Duodenal mucosa (tissue), 2 donors: ENCODE results near the gene DENND5A.

Experiments used
- H3K27ac ChIP-seq: one replicate; pipeline ENCODE4 v1.7.0; 2013; ENCODE audit warnings: low read depth, low read length
- H3K27me3 ChIP-seq, 2 donors: one replicate each; pipeline ENCODE4 v1.7.0; 2013; ENCODE audit warnings: low read length in 2 of 2, control low read depth in 1 of 2; ENCODE audit not compliant: insufficient read depth in 2 of 2, control insufficient read depth in 1 of 2
- H3K36me3 ChIP-seq, 2 donors: one replicate each; pipeline ENCODE4 v1.7.0; 2013; ENCODE audit warnings: low read length in 2 of 2, control low read depth in 1 of 2; ENCODE audit not compliant: insufficient read depth in 2 of 2, control insufficient read depth in 1 of 2
- H3K4me1 ChIP-seq, 2 donors: one replicate each; pipeline ENCODE4 v1.7.0; 2013; ENCODE audit warnings: low read length in 2 of 2, control low read depth in 1 of 2; ENCODE audit not compliant: insufficient read depth in 2 of 2, control insufficient read depth in 1 of 2
- H3K4me3 ChIP-seq, 2 donors: one replicate each; pipeline ENCODE4 v1.7.0; 2013; ENCODE audit warnings: low read length in 2 of 2, low read depth in 1 of 2
- H3K9ac ChIP-seq, 2 donors: one replicate each; pipeline ENCODE4 v1.7.0; 2013; ENCODE audit warnings: low read length in 2 of 2, low read depth in 1 of 2
- H3K9me3 ChIP-seq, 2 donors: one replicate each; pipeline ENCODE4 v1.7.0; 2013; ENCODE audit warnings: low read length in 2 of 2, control low read depth in 1 of 2; ENCODE audit not compliant: control insufficient read depth in 1 of 2

Gene DENND5A

DNA sequence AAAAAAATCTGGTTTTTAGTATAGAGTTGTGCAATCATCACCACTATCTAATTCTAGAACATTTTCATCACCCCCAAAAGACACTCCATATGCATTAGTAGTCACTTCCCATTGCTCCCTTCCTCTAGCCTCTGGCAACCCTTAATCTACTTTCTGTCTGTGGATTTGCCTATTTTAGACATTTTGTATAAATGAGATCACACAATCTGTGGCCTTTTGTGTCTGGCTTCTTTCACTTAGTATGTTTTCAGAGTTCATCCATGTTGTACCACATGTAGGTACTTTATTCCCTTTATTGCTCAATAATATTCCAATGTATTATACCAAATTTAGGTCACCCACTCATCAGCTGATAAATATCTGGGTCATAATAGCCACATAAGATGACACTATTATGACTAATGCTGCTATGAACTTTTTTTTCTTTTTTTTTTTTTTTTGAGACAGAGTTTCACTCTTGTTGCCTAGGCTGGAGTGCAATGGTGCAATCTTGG, 106.2 kb downstream of the DENND5A start:
- Histone ChIP-seq H3K4me3 (no peak overlapping the region), H3K9me3 (no peaks in the 10 kb centered on the region), H3K27me3 (no peaks in the 10 kb centered on the region), H3K9ac (no peak overlapping the region), H3K36me3 (peaks cover 0 to 10% of the 10 kb centered on the region in 2 donors), H3K4me1 (no peaks in the 10 kb centered on the region), H3K27ac (no peak overlapping the region)

DNA sequence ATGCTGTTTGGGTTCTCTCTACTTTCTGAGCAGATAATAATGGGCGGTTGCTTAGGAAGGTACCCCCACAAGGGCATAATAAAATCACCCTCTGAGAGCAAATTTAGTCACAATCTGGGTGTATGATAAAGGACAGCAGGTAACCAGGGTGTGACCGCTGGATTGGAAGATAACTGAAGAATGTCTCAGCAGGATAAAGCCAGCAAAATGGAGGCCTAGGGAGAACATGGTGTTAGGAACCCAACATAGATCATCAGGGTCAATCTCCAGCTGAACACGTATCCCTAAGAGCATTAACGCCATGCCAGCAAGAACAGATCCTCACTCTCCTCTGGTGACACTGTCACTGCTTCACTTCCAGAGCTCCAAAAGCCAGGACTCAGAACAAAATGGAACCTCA, 109.2 kb downstream of the DENND5A start:
- no peaks in the 10 kb centered on the region for H3K27me3 ChIP-seq
- no peaks in the 10 kb centered on the region for H3K9me3 ChIP-seq
- H3K36me3 ChIP-seq = peaks cover 0 to 4% of the 10 kb centered on the region in 2 donors
- no peak overlapping the region for H3K4me3 ChIP-seq
- no peaks in the 10 kb centered on the region for H3K4me1 ChIP-seq
- no peak overlapping the region for H3K27ac ChIP-seq
- H3K9ac ChIP-seq = no peak overlapping the region

DNA sequence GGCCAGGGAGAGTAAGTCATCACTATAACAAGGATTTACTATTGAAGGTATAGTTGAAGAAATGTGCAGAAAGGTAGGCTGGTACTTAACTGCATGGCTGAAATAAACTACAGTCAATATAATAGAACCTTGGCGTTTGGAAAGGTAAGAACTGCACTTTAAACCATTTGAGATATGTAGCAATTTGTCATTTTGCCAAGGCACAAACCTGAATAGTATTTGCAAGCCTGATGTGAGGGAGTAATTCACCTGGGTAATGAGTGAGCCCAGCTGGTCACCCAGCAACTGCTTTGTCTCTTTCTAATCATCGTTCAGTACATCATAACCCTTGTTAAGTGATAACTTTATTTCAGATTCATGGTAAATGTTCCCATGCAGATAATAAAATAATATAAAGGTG, 111.5 kb downstream of the DENND5A start:
- Histone ChIP-seq H3K9ac (no peak overlapping the region), H3K27ac (no peak overlapping the region), H3K9me3 (no peaks in the 10 kb centered on the region), H3K36me3 (peaks cover 0 to 10% of the 10 kb centered on the region in 2 donors), H3K27me3 (no peaks in the 10 kb centered on the region), H3K4me1 (no peaks in the 10 kb centered on the region), H3K4me3 (no peak overlapping the region)

DNA sequence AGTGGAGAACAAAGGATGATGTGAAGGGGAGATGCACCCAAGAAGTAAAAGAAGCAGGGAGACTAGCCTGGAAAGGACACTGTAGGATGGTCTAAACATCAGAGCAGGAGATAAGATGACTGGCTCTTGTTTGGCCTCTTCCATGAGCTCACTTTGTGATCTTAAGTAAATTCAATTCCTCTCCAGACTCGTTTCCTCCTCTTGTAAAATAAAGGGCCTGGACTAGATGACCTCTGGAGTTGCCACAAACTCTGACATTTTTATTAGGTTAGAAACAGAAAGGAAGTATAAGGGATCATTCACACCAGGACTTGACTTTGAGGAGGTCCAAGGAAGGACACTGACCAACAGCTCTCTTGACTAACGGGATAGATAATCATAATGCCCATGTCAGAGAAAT, 113.5 kb downstream of the DENND5A start:
- H3K9me3 ChIP-seq = no peaks in the 10 kb centered on the region
- no peak overlapping the region for H3K27ac ChIP-seq
- H3K9ac ChIP-seq = no peak overlapping the region
- no peaks in the 10 kb centered on the region for H3K4me1 ChIP-seq
- no peaks in the 10 kb centered on the region for H3K27me3 ChIP-seq
- peaks cover 0 to 20% of the 10 kb centered on the region in 2 donors for H3K36me3 ChIP-seq
- no peak overlapping the region for H3K4me3 ChIP-seq

DNA sequence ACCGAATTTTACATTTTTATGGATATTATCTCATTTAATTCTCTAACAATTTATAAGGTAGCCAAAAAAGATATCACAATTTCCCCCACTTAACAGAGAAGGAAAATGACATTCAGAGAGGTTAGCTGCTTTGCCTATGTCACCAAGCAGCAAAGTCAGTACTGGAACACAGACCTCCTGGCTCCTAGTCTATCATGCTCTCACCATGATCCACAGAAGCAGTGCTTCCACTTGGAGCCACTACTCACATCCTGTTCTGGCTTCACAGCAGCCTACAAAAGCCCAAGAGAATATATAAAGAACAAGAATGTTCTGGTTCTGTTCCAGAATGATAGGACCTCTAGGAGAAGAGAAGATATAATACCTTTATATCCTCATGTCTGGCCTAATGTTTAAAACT, 114.2 kb downstream of the DENND5A start:
- no peak overlapping the region for H3K4me3 ChIP-seq
- no peaks in the 10 kb centered on the region for H3K27me3 ChIP-seq
- peaks cover 0 to 24% of the 10 kb centered on the region in 2 donors for H3K36me3 ChIP-seq
- no peaks in the 10 kb centered on the region for H3K4me1 ChIP-seq
- H3K9ac ChIP-seq = no peak overlapping the region
- H3K9me3 ChIP-seq = no peaks in the 10 kb centered on the region
- H3K27ac ChIP-seq = no peak overlapping the region

DNA sequence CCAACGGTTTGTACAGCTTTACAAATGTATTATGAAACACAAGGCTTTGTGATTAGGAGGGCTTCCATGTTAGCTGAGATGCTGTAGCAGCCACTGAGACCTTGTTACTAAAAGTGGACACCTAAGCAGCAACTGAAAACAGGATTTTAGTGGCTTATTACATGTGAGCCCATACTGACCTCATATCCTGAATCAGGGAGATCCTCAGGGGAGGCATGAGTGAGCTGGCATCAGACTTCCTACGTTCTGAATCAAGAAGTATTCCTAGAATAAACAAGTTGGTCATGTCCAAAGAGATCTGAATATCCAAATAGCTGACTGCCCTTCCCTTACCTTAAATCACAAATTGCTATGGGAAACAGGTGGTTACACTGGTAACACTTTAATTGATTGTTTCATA, 114.6 kb downstream of the DENND5A start:
- H3K36me3 ChIP-seq = peaks cover 0 to 24% of the 10 kb centered on the region in 2 donors
- no peaks in the 10 kb centered on the region for H3K9me3 ChIP-seq

DNA sequence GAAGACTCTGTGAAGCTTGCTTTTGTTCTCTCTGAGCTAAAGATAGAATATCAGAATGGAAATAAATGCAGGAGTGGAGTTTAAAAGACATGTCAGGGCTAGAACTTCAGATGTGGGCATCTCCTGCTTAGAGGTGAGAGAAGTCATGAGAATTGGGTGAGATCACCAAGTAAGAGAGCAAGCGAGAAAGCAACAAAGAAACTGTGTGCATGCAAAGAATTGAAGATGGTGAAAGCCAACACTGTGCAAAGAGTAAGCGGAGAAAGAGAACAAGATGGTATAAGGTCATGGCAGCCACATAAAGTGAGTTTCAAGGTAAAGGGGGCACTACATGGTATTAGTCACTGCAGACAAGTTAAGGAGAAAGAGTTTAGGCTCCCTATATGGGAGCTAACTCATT, 116.4 kb downstream of the DENND5A start:
- Histone ChIP-seq H3K27ac (no peak overlapping the region), H3K4me3 (no peak overlapping the region), H3K27me3 (no peaks in the 10 kb centered on the region), H3K4me1 (no peaks in the 10 kb centered on the region), H3K9ac (no peak overlapping the region), H3K9me3 (no peaks in the 10 kb centered on the region), H3K36me3 (peaks cover 4 to 33% of the 10 kb centered on the region in 2 donors)

More for the DNA sequence above, 114.6 kb downstream of the DENND5A start:
- H3K4me3 ChIP-seq = no peak overlapping the region
- H3K4me1 ChIP-seq = no peaks in the 10 kb centered on the region
- no peaks in the 10 kb centered on the region for H3K27me3 ChIP-seq
- H3K9ac ChIP-seq = no peak overlapping the region
- no peak overlapping the region for H3K27ac ChIP-seq

DNA sequence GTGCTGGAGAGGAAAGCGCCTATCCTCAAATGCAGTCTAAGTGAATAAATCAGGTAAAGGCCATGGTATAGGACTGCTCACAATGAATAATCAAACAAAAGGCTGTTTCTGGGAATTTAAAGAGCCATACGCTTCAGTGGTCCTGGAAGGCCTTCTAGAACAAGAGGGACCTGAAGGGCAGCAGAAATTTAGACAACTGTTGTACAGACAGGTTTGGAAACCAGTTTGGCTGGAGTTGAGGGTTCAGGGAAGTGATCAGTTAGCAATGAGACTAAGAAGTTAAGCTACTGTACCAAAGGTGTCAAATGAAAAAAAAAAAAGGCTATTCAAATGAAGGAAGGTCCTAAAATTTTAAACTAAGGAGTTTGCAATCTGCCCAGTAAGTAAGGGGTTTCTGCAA, 117.1 kb downstream of the DENND5A start:
- Histone ChIP-seq H3K4me3 (no peak overlapping the region), H3K4me1 (no peaks in the 10 kb centered on the region), H3K27ac (no peak overlapping the region), H3K36me3 (peaks cover 4 to 40% of the 10 kb centered on the region in 2 donors), H3K27me3 (no peaks in the 10 kb centered on the region), H3K9ac (no peak overlapping the region), H3K9me3 (no peaks in the 10 kb centered on the region)

DNA sequence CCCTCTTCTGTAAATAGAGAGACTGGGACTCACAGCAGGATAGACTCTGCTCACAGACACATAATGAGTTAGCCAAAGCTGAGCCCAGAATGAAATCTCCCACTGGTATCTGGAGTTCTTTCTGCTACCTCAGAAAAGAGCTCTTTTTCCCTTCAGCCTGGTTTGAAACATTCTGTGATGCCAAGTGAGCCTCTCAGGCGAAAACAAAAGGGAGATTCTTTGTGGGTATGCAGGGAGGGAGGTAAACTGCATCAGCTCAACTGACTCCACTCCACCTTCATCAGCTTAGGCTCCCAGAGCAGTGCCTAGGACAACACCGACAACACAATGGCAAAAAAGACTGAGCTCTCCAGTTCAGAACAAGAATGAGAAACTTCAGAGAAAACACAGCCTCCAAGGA, 118.7 kb downstream of the DENND5A start:
- H3K9me3 ChIP-seq = no peaks in the 10 kb centered on the region
- H3K4me3 ChIP-seq = no peak overlapping the region
- H3K27ac ChIP-seq = no peak overlapping the region
- H3K9ac ChIP-seq = no peak overlapping the region
- H3K36me3 ChIP-seq = peaks cover 4 to 48% of the 10 kb centered on the region in 2 donors
- H3K4me1 ChIP-seq = no peaks in the 10 kb centered on the region
- no peaks in the 10 kb centered on the region for H3K27me3 ChIP-seq

DNA sequence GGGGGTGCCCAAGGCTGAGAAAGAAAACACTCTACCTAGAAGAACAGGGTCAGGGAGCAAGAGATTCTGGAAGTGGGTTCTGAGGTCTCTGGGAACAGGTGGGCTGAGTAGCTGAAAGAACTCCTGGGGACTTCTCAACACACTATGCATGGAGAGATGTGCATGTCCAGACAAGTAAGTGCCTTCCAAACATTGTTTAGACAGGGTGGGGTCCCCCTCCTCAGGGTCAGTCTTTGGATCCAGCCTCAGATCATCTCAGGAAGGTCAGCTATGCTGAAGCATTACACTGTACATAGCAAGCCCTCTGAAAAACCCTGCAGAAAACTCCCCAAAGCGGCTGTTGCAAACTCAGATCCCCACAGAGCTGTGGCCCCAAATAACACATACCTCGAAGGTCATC, 119.9 kb downstream of the DENND5A start:
- H3K9ac ChIP-seq = no peak overlapping the region
- no peaks in the 10 kb centered on the region for H3K9me3 ChIP-seq
- no peaks in the 10 kb centered on the region for H3K4me1 ChIP-seq
- H3K27me3 ChIP-seq = no peaks in the 10 kb centered on the region
- H3K4me3 ChIP-seq = no peak overlapping the region
- no peak overlapping the region for H3K27ac ChIP-seq
- H3K36me3 ChIP-seq = peaks cover 4 to 49% of the 10 kb centered on the region in 2 donors

DNA sequence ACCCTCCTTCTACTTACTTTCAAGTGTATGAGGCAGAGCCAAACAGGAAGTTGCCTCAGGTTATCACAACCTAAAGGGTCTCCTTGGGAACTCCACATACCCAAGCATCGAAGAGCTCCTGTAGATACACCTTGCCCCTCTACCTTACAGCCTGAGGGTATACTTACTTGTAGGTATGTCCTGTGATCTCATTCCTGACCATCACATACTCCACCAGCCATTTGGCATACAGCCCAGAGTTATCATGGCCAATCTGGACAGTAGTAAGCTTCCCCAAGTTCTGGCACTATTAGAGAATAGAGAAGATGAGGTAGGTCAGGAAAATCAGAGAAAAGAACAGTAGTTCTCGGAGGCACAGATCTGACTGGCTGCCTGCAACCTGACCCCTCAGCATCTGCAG, 120.3 kb downstream of the DENND5A start:
- H3K27ac ChIP-seq = no peak overlapping the region

More for the DNA sequence above, 120.3 kb downstream of the DENND5A start:
- H3K36me3 ChIP-seq = peaks cover 4 to 48% of the 10 kb centered on the region in 2 donors
- H3K9me3 ChIP-seq = no peaks in the 10 kb centered on the region
- no peak overlapping the region for H3K4me3 ChIP-seq
- H3K4me1 ChIP-seq = no peaks in the 10 kb centered on the region
- H3K27me3 ChIP-seq = no peaks in the 10 kb centered on the region
- no peak overlapping the region for H3K9ac ChIP-seq
